Middle frontal gyrus (tissue), 1 donor: Measurements from ENCODE around the gene RAE1.
A peak's percentile ranks its signal among the peaks of the same experiment; 100 is the strongest.
"Not testable (repeated sequence)": the region's sequence is repeated elsewhere in the genome, so short reads cannot be mapped to it uniquely, and the experiment has no call there.

Experiments used
- DNase-seq: peaks from one replicate; pipeline ENCODE4 v3.0.0-alpha.2; 2015; ENCODE audit warnings: low spot score; ENCODE audit errors: extremely low spot score

Gene RAE1

GRCh38 chr20:57326667-57327455 is 24.2 kb upstream of the RAE1 start:
- DNase-seq: no peak

GRCh38 chr20:57327820-57328219 is 23.2 kb upstream of the RAE1 start:
- no peak for DNase-seq

GRCh38 chr20:57329608-57330221 is 21.3 kb upstream of the RAE1 start, which contains the start of gene SPO11:
Gene SPO11 (plus strand): TSS chr20:57329803. CDS start chr20:57329868, 65 bp downstream.
- no peak for DNase-seq

- DNase-seq: no peak
Measured at GRCh38 chr20:57330998-57331397, 20.1 kb upstream of the RAE1 start.

GRCh38 chr20:57332105-57333089 is 18.7 kb upstream of the RAE1 start:
- no peak for DNase-seq

GRCh38 chr20:57335392-57335791 is 15.7 kb upstream of the RAE1 start:
- DNase-seq: no peak

GRCh38 chr20:57341663-57342062 is 9.4 kb upstream of the RAE1 start:
- no peak for DNase-seq

GRCh38 chr20:57342829-57343228 is 8.2 kb upstream of the RAE1 start:
- DNase-seq: no peak

GRCh38 chr20:57346477-57346876 is 4.6 kb upstream of the RAE1 start:
- DNase-seq: peak; percentile 71

GRCh38 chr20:57347393-57347792 is 3.7 kb upstream of the RAE1 start:
- DNase-seq: no peak

- DNase-seq: not testable (repeated sequence)
Measured at GRCh38 chr20:57348200-57348921, 2.7 kb upstream of the RAE1 start.

- DNase-seq: not testable (repeated sequence)
Measured at GRCh38 chr20:57348922-57349574, 2.0 kb upstream of the RAE1 start.

GRCh38 chr20:57350081-57350710 is 859 bp upstream of the RAE1 start:
- DNase-seq: no peak

GRCh38 chr20:57350726-57351041 is 371 bp upstream of the RAE1 start:
- not testable (repeated sequence) for DNase-seq

- no peak for DNase-seq
Measured at GRCh38 chr20:57352305-57352704, 1.2 kb downstream of the RAE1 start.

- no peak for DNase-seq
Measured at GRCh38 chr20:57353351-57353750, 2.3 kb downstream of the RAE1 start.

GRCh38 chr20:57361517-57361916 is 10.5 kb downstream of the RAE1 start:
- no peak for DNase-seq

GRCh38 chr20:57364451-57364850 is 13.4 kb downstream of the RAE1 start:
- DNase-seq: no peak

GRCh38 chr20:57369596-57369995 is 18.5 kb downstream of the RAE1 start:
- DNase-seq: no peak

- no peak for DNase-seq
Measured at GRCh38 chr20:57370316-57370715, 19.3 kb downstream of the RAE1 start.
